ENCODE results near the gene TNC.

- TF ChIP-seq CTCF (IDR thresholded peaks at IDR 0.05) (no peak), POLR2A (IDR thresholded peaks at IDR 0.05) (no peak)
Observed at GRCh38 chr9:115126404-115126803, 8.4 kb upstream of the TNC start.

Measured in heart left ventricle (tissue), 13 donors.